Measurements from ENCODE around the gene ZFYVE9.

ZFYVE9 gene

GRCh38 chr1:52356818-52357355 lies 215.0 kb downstream of the ZFYVE9 start:
- peaks cover 19% of the 10 kb centered on the region for H3K36me3 ChIP-seq
- TF ChIP-seq CTCF (IDR thresholded peaks at IDR 0.05; ENCODE audit: low read depth, low read length): no peak

GRCh38 chr1:52357397-52357796 lies 215.5 kb downstream of the ZFYVE9 start:
- no peak for TF ChIP-seq CTCF (IDR thresholded peaks at IDR 0.05; ENCODE audit: low read depth, low read length)
- Histone ChIP-seq H3K36me3 (peaks cover 19% of the 10 kb centered on the region), H3K9me3 (no peaks in the 10 kb centered on the region), H3K4me3 (ENCODE audit: low read depth, low read length) (no peak overlapping the region), H3K27me3 (no peaks in the 10 kb centered on the region), H3K4me1 (no peaks in the 10 kb centered on the region)
- no peak for DNase-seq

More at GRCh38 chr1:52356818-52357355, 215.0 kb downstream of the ZFYVE9 start:
- Histone ChIP-seq H3K4me3 (ENCODE audit: low read depth, low read length) (no peak overlapping the region), H3K4me1 (no peaks in the 10 kb centered on the region), H3K27me3 (no peaks in the 10 kb centered on the region), H3K9me3 (no peaks in the 10 kb centered on the region)
- DNase-seq: no peak

GRCh38 chr1:52358851-52359497 lies 217.1 kb downstream of the ZFYVE9 start:
- no peak for DNase-seq
- Histone ChIP-seq H3K27me3 (no peaks in the 10 kb centered on the region), H3K4me1 (no peaks in the 10 kb centered on the region), H3K9me3 (no peaks in the 10 kb centered on the region), H3K36me3 (peaks cover 19% of the 10 kb centered on the region), H3K4me3 (ENCODE audit: low read depth, low read length) (no peak overlapping the region)
- no peak for TF ChIP-seq CTCF (IDR thresholded peaks at IDR 0.05; ENCODE audit: low read depth, low read length)

- H3K36me3 ChIP-seq: peaks cover 19% of the 10 kb centered on the region
- H3K4me1 ChIP-seq: no peaks in the 10 kb centered on the region
- no peak overlapping the region for H3K4me3 ChIP-seq (ENCODE audit: low read depth, low read length)
- TF ChIP-seq CTCF (IDR thresholded peaks at IDR 0.05; ENCODE audit: low read depth, low read length): no peak
- H3K9me3 ChIP-seq: no peaks in the 10 kb centered on the region
- DNase-seq: no peak
- no peaks in the 10 kb centered on the region for H3K27me3 ChIP-seq
Observed at GRCh38 chr1:52359676-52360594, 218.0 kb downstream of the ZFYVE9 start.

- TF ChIP-seq CTCF (IDR thresholded peaks at IDR 0.05; ENCODE audit: low read depth, low read length): no peak
- no peak overlapping the region for H3K4me3 ChIP-seq (ENCODE audit: low read depth, low read length)
- DNase-seq: no peak
- H3K9me3 ChIP-seq: no peaks in the 10 kb centered on the region
- peaks cover 18% of the 10 kb centered on the region for H3K36me3 ChIP-seq
- H3K4me1 ChIP-seq: no peaks in the 10 kb centered on the region
- H3K27me3 ChIP-seq: no peaks in the 10 kb centered on the region
Observed at GRCh38 chr1:52360595-52360968, 218.7 kb downstream of the ZFYVE9 start.
